Epidermal melanocyte (primary cell): ENCODE results near the gene MAP3K7CL.
A peak's percentile ranks its signal among the peaks of the same experiment; 100 is the strongest.
"Not testable (repeated sequence)": the region's sequence is repeated elsewhere in the genome, so short reads cannot be mapped to it uniquely, and the experiment has no call there.

Experiments
- DNase-seq: peaks from one replicate; pipeline ENCODE4 v3.0.0; 2011; ENCODE audit warnings: low spot score; ENCODE audit not compliant: insufficient read length

Gene MAP3K7CL

GRCh38 chr21:29166853-29167252 lies 36.4 kb downstream of the MAP3K7CL start:
- no peak for DNase-seq

DNA sequence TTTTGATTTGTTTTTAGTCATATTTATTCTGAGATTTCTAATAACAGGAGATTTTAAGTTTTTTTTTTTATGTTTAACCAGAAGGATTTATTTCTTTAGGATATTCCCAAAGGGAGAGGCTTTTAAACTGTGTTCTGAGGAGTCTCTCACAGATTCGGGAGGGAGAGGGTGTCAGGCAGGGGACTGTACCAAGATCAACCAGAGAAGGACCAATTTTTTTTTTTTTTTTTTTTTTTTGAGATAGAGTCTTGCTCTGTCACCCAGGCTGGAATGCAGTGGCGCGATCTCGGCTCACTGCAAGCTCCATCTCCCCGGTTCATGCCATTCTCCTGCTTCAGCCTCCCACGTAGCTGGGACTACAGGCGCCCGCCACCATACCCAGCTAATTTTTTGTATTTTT lies 37.0 kb downstream of the MAP3K7CL start:
- DNase-seq: not testable (repeated sequence)

DNA sequence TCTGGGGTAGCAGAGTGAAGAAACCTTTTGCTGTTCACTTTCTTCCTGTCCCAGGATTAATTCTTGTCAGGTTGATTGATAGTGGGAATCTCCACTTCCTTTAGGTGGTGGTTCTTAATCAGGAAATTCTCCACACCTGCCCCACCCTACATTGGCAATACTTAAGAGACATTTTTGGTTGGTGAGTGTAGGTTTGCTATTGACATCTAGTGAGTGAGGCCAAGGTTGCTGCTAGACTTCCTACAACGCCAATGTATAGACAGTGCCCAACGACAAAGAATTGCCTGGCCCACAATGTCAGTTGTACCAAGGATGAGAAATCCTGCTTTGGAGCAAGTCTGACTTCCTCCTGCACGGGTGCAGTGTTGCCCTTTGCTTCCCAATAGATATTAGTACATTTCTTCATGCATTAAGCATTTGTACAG lies 38.5 kb downstream of the MAP3K7CL start:
- DNase-seq: no peak

- DNase-seq: no peak
Measured at GRCh38 chr21:29170944-29171343, 40.5 kb downstream of the MAP3K7CL start.

- DNase-seq: no peak
Measured at GRCh38 chr21:29172282-29172681, 41.8 kb downstream of the MAP3K7CL start.

GRCh38 chr21:29174607-29175013 lies 44.2 kb downstream of the MAP3K7CL start:
- no peak for DNase-seq

DNA sequence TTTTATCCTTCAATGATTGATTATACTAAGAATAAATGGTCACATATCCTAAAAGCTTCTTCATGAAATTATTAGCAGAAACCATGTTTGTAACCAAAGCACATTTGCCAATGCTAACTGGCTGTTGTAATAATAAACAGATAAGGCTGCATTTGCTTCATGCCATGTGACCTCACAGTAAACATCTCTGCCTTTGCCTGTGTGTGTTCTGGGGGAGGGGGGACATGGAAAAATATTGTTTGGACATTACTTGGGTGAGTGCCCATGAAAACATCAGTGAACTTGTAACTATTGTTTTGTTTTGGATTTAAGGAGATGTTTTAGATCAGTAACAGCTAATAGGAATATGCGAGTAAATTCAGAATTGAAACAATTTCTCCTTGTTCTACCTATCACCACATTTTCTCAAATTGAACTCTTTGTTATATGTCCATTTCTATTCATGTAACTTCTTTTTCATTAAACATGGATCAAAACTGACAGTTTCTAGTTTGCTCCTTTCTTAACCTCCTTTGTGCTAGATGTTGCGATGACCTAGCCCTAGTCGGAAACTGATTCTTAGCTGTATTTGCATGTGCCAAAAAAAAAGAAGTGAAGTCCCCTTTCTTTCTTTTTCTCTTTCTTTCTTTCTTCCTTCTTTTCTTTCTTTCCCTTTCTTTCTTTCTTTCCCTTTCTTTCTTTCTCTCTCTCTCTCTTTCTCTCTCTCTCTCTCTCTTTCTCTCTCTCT lies 45.1 kb downstream of the MAP3K7CL start:
- no peak for DNase-seq

GRCh38 chr21:29176471-29177120 lies 46.2 kb downstream of the MAP3K7CL start:
- DNase-seq: no peak

- no peak for DNase-seq
Measured at GRCh38 chr21:29177800-29178199, 47.4 kb downstream of the MAP3K7CL start.

DNA sequence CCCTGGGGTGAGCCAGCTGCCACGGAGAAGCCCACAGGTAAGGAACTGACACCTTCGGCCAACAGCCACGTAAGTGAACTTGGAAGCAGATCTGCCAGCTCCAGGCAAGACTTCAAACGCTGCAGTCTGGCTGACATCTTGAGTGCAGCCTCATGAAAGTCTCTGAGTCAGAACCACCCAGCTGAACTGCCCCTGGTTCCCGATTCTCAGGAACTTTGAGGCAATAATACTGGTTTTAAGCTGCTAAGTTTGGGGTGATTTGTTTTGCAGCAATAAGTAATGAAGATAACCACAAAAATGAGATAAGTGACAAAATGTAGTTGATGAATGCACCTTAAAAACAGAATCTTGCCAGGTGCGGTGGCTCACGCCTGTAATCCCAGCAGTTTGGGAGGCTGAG lies 48.5 kb downstream of the MAP3K7CL start:
- DNase-seq: no peak

DNA sequence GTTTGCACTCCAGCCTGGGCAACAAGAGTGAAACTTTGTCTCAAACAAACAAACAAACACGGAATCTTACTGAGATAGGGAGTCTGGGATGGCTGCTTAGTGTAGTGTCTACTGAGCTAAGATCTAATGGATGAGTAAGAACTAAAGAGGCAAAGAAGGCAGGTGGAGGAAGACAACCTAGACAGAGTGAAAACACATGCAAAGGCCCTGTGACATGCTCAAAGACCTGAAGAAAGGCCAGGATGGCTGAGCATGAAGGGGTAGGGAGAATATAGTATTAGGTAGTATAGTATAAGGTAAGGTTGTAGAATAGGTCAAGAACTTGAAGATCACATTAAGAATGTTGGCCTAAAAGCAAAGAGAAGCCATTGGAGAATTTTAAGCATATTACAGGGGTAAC lies 49.1 kb downstream of the MAP3K7CL start:
- DNase-seq: no peak

- peak; percentile 36 for DNase-seq
Measured at GRCh38 chr21:29181799-29182470, 51.5 kb downstream of the MAP3K7CL start.

DNA sequence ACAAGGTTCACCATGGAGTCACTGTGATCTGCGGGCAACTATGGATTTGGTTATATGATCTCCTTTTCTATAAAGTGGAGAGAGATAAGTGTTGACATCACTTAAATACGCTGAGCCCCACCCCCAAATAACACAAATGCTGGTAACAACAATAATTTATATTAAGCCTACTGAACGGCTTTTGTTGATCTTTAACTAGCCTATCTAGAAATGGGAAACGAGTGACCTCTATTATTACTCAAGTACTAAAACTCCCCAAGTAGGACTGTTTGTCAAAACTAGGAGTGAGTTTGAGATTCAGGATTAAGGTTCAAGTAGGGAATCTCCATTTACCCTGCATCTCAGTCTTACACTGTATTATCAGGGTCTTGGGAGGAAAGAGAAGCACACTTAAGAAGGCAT lies 52.2 kb downstream of the MAP3K7CL start:
- DNase-seq: no peak

DNA sequence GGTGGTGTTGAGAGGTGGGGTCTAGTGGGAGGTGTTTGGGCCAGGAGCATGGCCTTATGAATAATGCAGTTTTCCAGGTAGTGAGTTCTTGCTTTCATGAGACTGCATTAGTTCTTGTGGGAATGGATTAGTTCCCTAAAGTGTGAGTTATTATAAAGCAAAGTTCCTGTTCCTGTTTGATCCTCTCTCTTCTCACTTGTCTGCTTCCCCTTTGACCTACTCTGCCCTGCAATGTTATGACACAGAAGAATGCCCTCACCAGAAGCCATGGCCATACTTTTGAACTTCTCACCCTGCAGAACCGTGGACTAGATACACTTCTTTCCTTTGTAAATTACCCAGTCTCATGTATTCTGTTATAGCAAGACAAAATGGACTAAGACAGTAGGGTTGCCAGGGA lies 53.6 kb downstream of the MAP3K7CL start:
- no peak for DNase-seq

DNA sequence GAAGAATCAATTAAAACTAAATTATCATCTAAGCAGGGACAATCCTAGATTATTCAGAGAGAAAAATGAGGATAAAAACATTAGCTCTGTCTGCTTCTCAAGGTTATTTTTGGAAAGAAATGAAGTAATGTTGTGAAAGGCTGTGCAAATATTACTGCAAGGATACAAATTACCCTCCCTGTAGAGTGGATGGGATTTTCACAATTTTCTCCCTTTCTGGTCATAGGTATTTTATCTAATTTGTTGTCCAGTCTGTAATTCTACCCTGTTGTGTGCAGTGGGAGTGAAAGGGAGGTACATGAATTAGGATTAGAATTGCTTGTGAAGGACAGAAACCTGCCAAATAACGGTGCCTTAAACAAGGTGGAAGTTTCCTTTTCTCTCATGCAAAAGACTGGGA lies 54.7 kb downstream of the MAP3K7CL start:
- no peak for DNase-seq

DNA sequence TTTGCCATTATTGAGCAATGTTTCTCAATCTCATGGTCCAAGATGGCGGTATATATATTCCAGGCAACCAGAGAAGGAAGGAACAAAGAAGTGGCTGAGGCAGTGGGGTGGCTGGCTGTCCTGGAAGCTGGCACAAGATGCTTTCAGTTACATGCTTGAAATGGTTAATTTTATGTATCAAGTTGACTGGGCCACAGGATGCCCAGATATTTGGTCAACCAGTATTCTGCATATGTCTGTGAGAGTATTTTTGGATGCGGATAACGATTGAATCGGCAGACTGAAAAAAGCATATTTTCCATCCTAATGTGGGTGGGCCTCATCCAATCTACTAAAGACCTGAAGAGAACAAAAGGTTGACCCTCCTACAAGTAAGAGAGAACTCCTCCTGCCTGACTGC lies 55.2 kb downstream of the MAP3K7CL start:
- no peak for DNase-seq

- DNase-seq: no peak
Measured at GRCh38 chr21:29186246-29186645, 55.8 kb downstream of the MAP3K7CL start.

- DNase-seq: no peak
Measured at GRCh38 chr21:29187944-29188343, 57.5 kb downstream of the MAP3K7CL start.

DNA sequence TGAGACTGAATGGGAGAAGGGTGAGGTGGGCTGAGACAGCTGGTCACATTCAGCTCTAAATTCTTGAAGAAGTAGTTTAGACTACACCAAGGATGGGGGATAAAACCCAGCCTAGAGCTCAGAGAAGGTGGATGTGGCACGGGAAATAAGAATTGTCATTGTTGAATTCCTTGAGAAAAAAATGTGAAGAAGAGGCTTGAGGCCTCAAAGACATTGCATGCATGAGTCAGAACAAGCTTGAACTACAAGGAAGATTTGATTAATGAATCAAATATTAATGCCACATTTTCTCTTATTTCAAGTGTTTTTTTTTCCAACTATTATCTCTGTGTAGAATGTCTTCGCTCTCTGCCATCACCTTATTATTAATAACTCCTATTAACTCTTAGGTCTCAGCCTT lies 58.9 kb downstream of the MAP3K7CL start:
- DNase-seq: no peak

DNA sequence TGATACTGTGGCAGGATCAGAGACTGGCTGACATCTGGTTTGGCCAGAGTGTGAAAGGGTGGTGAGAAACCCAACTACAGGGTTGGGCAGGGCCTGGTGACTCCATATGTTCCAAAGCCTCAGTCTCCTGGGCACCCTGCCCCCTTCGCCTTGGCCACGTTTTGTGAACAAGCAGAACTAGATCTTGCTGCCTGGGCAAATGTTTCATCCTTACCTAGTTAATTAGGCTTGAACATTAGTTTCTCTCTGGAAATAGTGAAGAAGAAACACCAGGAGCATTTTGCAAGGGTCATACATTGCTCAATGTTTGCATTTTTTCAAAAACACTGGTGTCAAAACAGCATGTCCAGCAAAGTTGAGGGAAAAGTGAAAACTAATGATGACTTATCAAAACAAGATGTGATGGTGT lies 60.5 kb downstream of the MAP3K7CL start:
- DNase-seq: no peak

- DNase-seq: no peak
Measured at GRCh38 chr21:29193072-29193471, 62.6 kb downstream of the MAP3K7CL start.

- no peak for DNase-seq
Measured at GRCh38 chr21:29193901-29194300, 63.5 kb downstream of the MAP3K7CL start.

- no peak for DNase-seq
Measured at GRCh38 chr21:29194342-29194741, 63.9 kb downstream of the MAP3K7CL start.
